GM12878 (cell line): Measurements from ENCODE around the gene KRTAP17-1. TPM values are rescaled to one million over a fixed set of nuclear protein-coding genes. Genes with fewer than 3 reads are reported as not detected.

Experiments
- ATAC-seq: fragments of 200-7000 bp; cut with Tn5 transposase; 3 replicates; pipeline ENCODE4 v1.9.1; 2020; ENCODE audit warnings: mild to moderate bottlenecking, moderate library complexity
- BruUV-seq: library from RNA; stranded (reverse); fragments of 400-500 nt; replicated peaks from 2 replicates; lab custom pipeline; 2021; lab: Mats Ljungman, UMichigan
- CTCF ChIA-PET: fragments of 300-600 bp; sonication (Branson Sonifier 250); formaldehyde crosslinking; extraction: SDS; loops from one replicate; lab custom pipeline; 2021; ENCODE audit warnings: inconsistent platforms; lab: Yijun Ruan, JAX
- POLR2A ChIA-PET: fragments of 350-600 bp; formaldehyde crosslinking; extraction: SDS; loops from one replicate; lab custom pipeline; 2021; ENCODE audit warnings: inconsistent platforms; lab: Charles Lee
- RAD21 ChIA-PET: fragments of 300-600 bp; sonication (Branson Sonifier 250); formaldehyde crosslinking; loops from one replicate; lab custom pipeline; 2023; ENCODE audit warnings: antibody characterized with exemption; ENCODE audit not compliant: unreplicated experiment; lab: Charles Lee
- SMC1A ChIA-PET: fragments of 300-600 bp; sonication (Branson Sonifier 250); formaldehyde crosslinking; loops from one replicate; lab custom pipeline; 2023; ENCODE audit not compliant: unreplicated experiment, uncharacterized antibody; lab: Charles Lee
- DNase-seq: peaks from one replicate; pipeline ENCODE4 v3.0.0-alpha.2; 2011; ENCODE audit warnings: low read depth, low spot score
- FAIRE-seq: peaks from 3 replicates; lab custom pipeline; 2011; peaks lifted over from hg19 to GRCh38; lab: Jason Lieb, UNC
- H2AFZ ChIP-seq: 2 replicates; pipeline ENCODE4 v1.6.0; 2011; ENCODE audit warnings: low read depth, low read length, control low read depth; ENCODE audit not compliant: control insufficient read depth
- H3K27ac ChIP-seq: 2 replicates; pipeline ENCODE4 v1.5.1; 2011; ENCODE audit warnings: control low read depth; ENCODE audit not compliant: control insufficient read depth, insufficient read depth
- H3K27me3 ChIP-seq, 2 experiments: replicated peaks in 1 of 2; 2 replicates each; pipeline versions ENCODE4 v1.6.0 to v1.6.1; 2011; ENCODE audit warnings: low read length in 1 of 2; ENCODE audit not compliant: control insufficient read depth in 2 of 2, insufficient read depth in 2 of 2
- H3K36me3 ChIP-seq, 2 experiments: 2 replicates each; pipeline ENCODE4 v1.5.1; 2011; ENCODE audit warnings: low read length in 1 of 2; ENCODE audit not compliant: control insufficient read depth in 2 of 2, insufficient read depth in 2 of 2
- H3K4me1 ChIP-seq: 2 replicates; pipeline ENCODE4 v1.6.1; 2011; ENCODE audit warnings: mild to moderate bottlenecking, low read length, moderate library complexity, mixed read lengths; ENCODE audit not compliant: control insufficient read depth, insufficient read depth
- H3K4me2 ChIP-seq: 2 replicates; pipeline ENCODE4 v1.6.0; 2011; ENCODE audit warnings: control low read depth; ENCODE audit not compliant: control insufficient read depth, insufficient read depth
- H3K4me3 ChIP-seq: fragments of 200-600 bp; sonication (generic); 2 replicates; pipeline ENCODE4 v1.5.1; 2016
- H3K79me2 ChIP-seq: 2 replicates; pipeline ENCODE4 v1.6.0; 2011; ENCODE audit warnings: low read length; ENCODE audit not compliant: control insufficient read depth, insufficient read depth
- H3K9ac ChIP-seq: 2 replicates; pipeline ENCODE4 v1.8.0; 2011; ENCODE audit warnings: low read length, control low read depth, mixed read lengths; ENCODE audit not compliant: control insufficient read depth, insufficient read depth
- H3K9me3 ChIP-seq: replicated peaks from 3 replicates; pipeline ENCODE4 v1.5.1; 2011; ENCODE audit warnings: mild to moderate bottlenecking, low read length; ENCODE audit not compliant: control insufficient read depth, insufficient read depth
- H4K20me1 ChIP-seq: 2 replicates; pipeline ENCODE4 v1.6.0; 2011; ENCODE audit not compliant: control insufficient read depth, insufficient read depth
- EED ChIP-seq: sonication (generic); IDR thresholded peaks from 2 replicates; pipeline ENCODE4 v1.6.1; 2016; ENCODE audit warnings: antibody characterized with exemption, low read depth
- EGR1 ChIP-seq, 2 experiments: IDR thresholded peaks; 1 replicate in 1 of 2; 2 replicates in 1 of 2; pipeline ENCODE4 v1.6.1; 2011 to 2012; ENCODE audit warnings: low read depth in 2 of 2, low read length in 2 of 2, borderline replicate concordance in 1 of 2, mild to moderate bottlenecking in 1 of 2, moderate library complexity in 1 of 2
- POLR2AphosphoS5 ChIP-seq: IDR thresholded peaks from 2 replicates; pipeline ENCODE4 v1.6.1; 2011; ENCODE audit warnings: mild to moderate bottlenecking, low read length, inconsistent platforms
- RAD21 ChIP-seq: IDR thresholded peaks from 2 replicates; pipeline ENCODE4 v1.6.1; 2011; ENCODE audit warnings: mild to moderate bottlenecking, low read depth, low read length, moderate library complexity; ENCODE audit not compliant: insufficient read depth
- SIX5 ChIP-seq: IDR thresholded peaks from 2 replicates; pipeline ENCODE4 v1.6.1; 2011; ENCODE audit warnings: mild to moderate bottlenecking, low read depth, low read length, moderate library complexity; ENCODE audit not compliant: severe bottlenecking
- SRF ChIP-seq, 2 experiments: IDR thresholded peaks; 2 replicates each; pipeline ENCODE4 v1.6.1; 2011; ENCODE audit warnings: low read depth in 2 of 2, low read length in 2 of 2, mild to moderate bottlenecking in 1 of 2, moderate library complexity in 1 of 2
- ZNF592 ChIP-seq: fragments of 450-650 bp; IDR thresholded peaks from 2 replicates; pipeline ENCODE4 v1.6.1; 2017; ENCODE audit warnings: mild to moderate bottlenecking, moderate library complexity
- ZNF622 ChIP-seq: fragments of 450-650 bp; IDR thresholded peaks from 2 replicates; pipeline ENCODE4 v1.6.1; 2017; ENCODE audit warnings: mild to moderate bottlenecking, inconsistent platforms
- WGBS: methylation state at CpG from one replicate; pipeline ENCODE4 v1.1.6; 2016; ENCODE audit warnings: low lambda C conversion rate; ENCODE audit not compliant: insufficient replicate concordance, insufficient coverage; ENCODE audit errors: missing lambda C conversion rate; 5-methylcytosine and 5-hydroxymethylcytosine counted together
- in situ Hi-C: fragments of 300-500 bp; cut with MboI; formaldehyde crosslinking; loops from 9 replicates; pipeline ENCODE4 v1.14.3; 2018; ENCODE audit warnings: mixed read lengths
- intact Hi-C: fragments of 100-400 bp; cut with micrococcal nuclease; formaldehyde crosslinking; loops from one replicate; pipeline ENCODE4 v1.14.2; 2022; ENCODE audit not compliant: unreplicated experiment
- polyA plus RNA-seq, 11 experiments: library from polyadenylated mRNA; depleted of rRNA in 4 of 11; unstranded in 6 of 11; stranded (reverse) in 5 of 11; fragments of >200 nt; fragmentation: Nextera tagmentation in 4 of 11; fragmentation: Illumina TruSeq in 1 of 11; extraction: Ambion mirVana in 4 of 11; extraction: Trizol in 1 of 11; gene quantifications; 1 replicate in 1 of 11; 2 replicates in 10 of 11; pipeline versions ENCODE4 v1.2.1 to v1.2.3, GENCODE V29; 2011 to 2016; ENCODE audit warnings: inconsistent platforms in 2 of 11, missing spikeins in 2 of 11, low read depth in 1 of 11
- total RNA-seq, 4 experiments: library from RNA; depleted of rRNA in 3 of 4; stranded (reverse); fragments of >200 nt in 3 of 4; fragmentation: Illumina TruSeq in 1 of 4; extraction: Trizol in 1 of 4; gene quantifications; 2 replicates each; pipeline versions ENCODE4 v1.2.1 to v1.2.3, GENCODE V29; 2013 to 2021

Gene KRTAP17-1
- total and polyA plus RNA-seq, 10 of the 15 experiments (the other 5 are each of a cell fraction or from before 2014, with no cell fraction given), result 0.16 to 5.7 (median 0.17) TPM; not detected in 7

GRCh38 chr17:41287050-41287449 is 28.5 kb downstream of the KRTAP17-1 start:
- Histone ChIP-seq H3K27ac (no peak overlapping the region), H3K9ac (no peak overlapping the region), H3K9me3 (no peaks in the 10 kb centered on the region), H3K79me2 (no peaks in the 10 kb centered on the region), H3K4me1 (no peaks in the 10 kb centered on the region), H2AFZ (no peak overlapping the region), H3K27me3 (no peaks in the 10 kb centered on the region; a peak in 1 of 4 replicates), H3K4me3 (no peak overlapping the region), H4K20me1 (no peaks in the 10 kb centered on the region), H3K36me3 (no peaks in the 10 kb centered on the region), H3K4me2 (no peak overlapping the region)
- in situ Hi-C loops, result no loop called here
- intact Hi-C loops, result no loop called here
- BruUV-seq, result no TSS peak
- no peak for ATAC-seq
- WGBS, result 15% methylated on average over 3 of the region's 3 CpGs
- ChIA-PET CTCF (no interaction called here), SMC1A (interaction anchor here (0.6 to 0.9 kb wide), 2 partner anchors 376 to 824 kb away, joined by 3 read pairs; no protein-coding TSS in a partner anchor), POLR2A (no interaction called here), RAD21 (no interaction called here)
- FAIRE-seq, result no peak
- TF ChIP-seq EED, result no peak
- no peak for TF ChIP-seq EGR1 (IDR thresholded peaks at IDR 0.05; ENCODE audit: borderline replicate concordance in 1 of 2, low read depth in 2 of 2, low read length in 2 of 2)
- no peak for TF ChIP-seq ZNF592
- TF ChIP-seq SIX5, result no peak
- TF ChIP-seq POLR2AphosphoS5, result no peak
- TF ChIP-seq RAD21, result no peak
- TF ChIP-seq SRF (IDR thresholded peaks at IDR 0.05; ENCODE audit: low read depth in 2 of 2, low read length in 2 of 2), result no peak
- TF ChIP-seq ZNF622, result no peak
- no peak for DNase-seq
